Mesendoderm (in vitro differentiated cells): ENCODE results near the gene PRDM13.

Source experiments
- DNase-seq: peaks from one replicate; pipeline ENCODE4 v3.0.0; 2013
- H2AK5ac ChIP-seq: 2 replicates; pipeline ENCODE4 v1.6.1; 2013; ENCODE audit warnings: low read length, inconsistent platforms
- H2BK120ac ChIP-seq: 2 replicates; pipeline ENCODE4 v1.6.1; 2013; ENCODE audit warnings: low read depth, mild to moderate bottlenecking, low read length, moderate library complexity, mixed read lengths
- H2BK15ac ChIP-seq: replicated peaks from 2 replicates; pipeline ENCODE4 v1.6.1; 2013; ENCODE audit warnings: low read depth, mild to moderate bottlenecking, moderate library complexity
- H2BK5ac ChIP-seq: 2 replicates; pipeline ENCODE4 v1.6.1; 2013; ENCODE audit warnings: low read length, inconsistent platforms
- H3K18ac ChIP-seq: 2 replicates; pipeline ENCODE4 v1.6.1; 2013; ENCODE audit warnings: mild to moderate bottlenecking, low read length, mixed read lengths
- H3K23ac ChIP-seq: one replicate; pipeline ENCODE4 v1.6.1; 2013; ENCODE audit warnings: low read length
- H3K27ac ChIP-seq: 2 replicates; pipeline ENCODE4 v1.5.1; 2013; ENCODE audit warnings: low read depth, mild to moderate bottlenecking, inconsistent platforms, low read length, moderate library complexity
- H3K27me3 ChIP-seq: 2 replicates; pipeline ENCODE4 v1.6.1; 2013; ENCODE audit warnings: low read length, control low read depth, mild to moderate bottlenecking, inconsistent platforms; ENCODE audit not compliant: insufficient read depth, poor library complexity
- H3K36me3 ChIP-seq: 2 replicates; pipeline ENCODE4 v1.6.1; 2013; ENCODE audit warnings: low read length, inconsistent platforms; ENCODE audit not compliant: control insufficient read depth, insufficient read depth
- H3K4ac ChIP-seq: one replicate; pipeline ENCODE4 v1.6.1; 2013; ENCODE audit warnings: low read depth, mild to moderate bottlenecking, low read length, moderate library complexity
- H3K4me1 ChIP-seq: 2 replicates; pipeline ENCODE4 v1.6.1; 2013; ENCODE audit warnings: low read depth, low read length, inconsistent platforms; ENCODE audit not compliant: control insufficient read depth
- H3K4me2 ChIP-seq: 2 replicates; pipeline ENCODE4 v1.6.1; 2013; ENCODE audit warnings: low read length
- H3K4me3 ChIP-seq: 2 replicates; pipeline ENCODE4 v1.5.1; 2013; ENCODE audit warnings: mild to moderate bottlenecking, low read length
- H3K56ac ChIP-seq: one replicate; pipeline ENCODE4 v1.6.1; 2013; ENCODE audit warnings: low read length
- H3K79me1 ChIP-seq: 2 replicates; pipeline ENCODE4 v1.6.1; 2013; ENCODE audit warnings: low read length, inconsistent platforms
- H3K79me2 ChIP-seq: 2 replicates; pipeline ENCODE4 v1.6.1; 2013; ENCODE audit warnings: mild to moderate bottlenecking, low read length; ENCODE audit not compliant: control insufficient read depth, insufficient read depth
- H3K9ac ChIP-seq: 2 replicates; pipeline ENCODE4 v1.6.1; 2013; ENCODE audit warnings: low read length, inconsistent platforms
- H4K5ac ChIP-seq: one replicate; pipeline ENCODE4 v1.6.1; 2013; ENCODE audit warnings: low read length
- H4K8ac ChIP-seq: one replicate; pipeline ENCODE4 v1.6.1; 2013; ENCODE audit warnings: low read depth, mild to moderate bottlenecking, control low read depth, low read length, moderate library complexity
- WGBS: extraction: QIAGEN DNeasy Blood & Tissue Kit; methylation state at CpG from one replicate; pipeline ENCODE4 v1.1.7; 2013; ENCODE audit warnings: low lambda C conversion rate, missing lambda C conversion rate; ENCODE audit not compliant: insufficient coverage; ENCODE audit errors: extremely low coverage; 5-methylcytosine and 5-hydroxymethylcytosine counted together

PRDM13 gene

GRCh38 chr6:99605911-99606655 is 550 bp upstream of the PRDM13 start:
- Histone ChIP-seq H2BK120ac (no peak overlapping the region), H3K23ac (no peak overlapping the region)
- no CpG with 5 or more reads among the region's 16 CpGs for WGBS

DNA sequence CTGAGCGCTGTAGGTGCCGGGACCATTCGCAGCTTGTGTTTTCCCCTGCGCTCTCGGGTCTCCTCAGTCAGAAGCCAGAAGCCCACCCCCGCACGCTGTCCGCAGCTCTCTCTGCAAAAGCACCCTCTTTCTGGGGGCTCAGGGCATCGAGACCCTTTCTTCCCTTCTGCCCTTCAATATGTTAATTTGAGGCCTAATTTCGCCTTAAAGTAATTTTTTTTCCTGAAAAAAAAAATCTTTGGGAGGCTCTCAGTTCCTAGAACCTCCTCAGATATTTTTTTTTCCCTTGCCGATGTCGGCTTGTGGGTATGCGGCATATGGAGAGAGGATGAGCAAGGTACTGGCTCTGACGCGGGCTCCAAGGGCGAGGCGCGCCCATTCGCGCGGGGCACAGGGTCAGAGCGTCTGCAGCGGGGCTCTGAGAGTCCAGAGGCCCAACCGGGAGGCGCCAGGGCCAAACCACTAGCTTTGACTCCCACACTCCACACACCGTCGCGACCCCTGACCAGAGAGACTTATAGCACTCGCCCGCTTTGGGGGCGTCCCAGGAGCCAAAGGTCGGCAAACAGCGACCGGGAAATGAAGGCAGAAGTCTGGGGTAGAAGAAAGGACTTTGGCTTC is 893 bp downstream of the PRDM13 start:
- Histone ChIP-seq H3K23ac (no peak overlapping the region), H3K79me2 (no peaks in the 10 kb centered on the region), H3K18ac (no peak overlapping the region), H3K27me3 (peaks cover 77% of the 10 kb centered on the region), H4K8ac (no peak overlapping the region), H3K4me3 (no peak overlapping the region), H3K4me2 (no peak overlapping the region), H4K5ac (no peak overlapping the region), H2AK5ac (no peak overlapping the region), H3K4me1 (no peaks in the 10 kb centered on the region), H3K56ac (no peak overlapping the region), H3K79me1 (no peaks in the 10 kb centered on the region), H2BK5ac (no peak overlapping the region), H3K27ac (no peak overlapping the region), H3K36me3 (no peaks in the 10 kb centered on the region), H3K9ac (no peak overlapping the region), H3K4ac (no peak overlapping the region), H2BK120ac (no peak overlapping the region), H2BK15ac (no peak overlapping the region)
- no peak for DNase-seq
- WGBS: no CpG with 5 or more reads among the region's 34 CpGs

More at GRCh38 chr6:99605911-99606655, 550 bp upstream of the PRDM13 start:
- Histone ChIP-seq H3K79me2 (no peaks in the 10 kb centered on the region), H3K27ac (no peak overlapping the region), H3K4me1 (no peaks in the 10 kb centered on the region), H3K27me3 (peaks cover 85% of the 10 kb centered on the region), H3K56ac (no peak overlapping the region), H3K36me3 (no peaks in the 10 kb centered on the region), H3K9ac (no peak overlapping the region), H3K4me2 (no peak overlapping the region), H3K4me3 (no peak overlapping the region), H3K79me1 (no peaks in the 10 kb centered on the region), H4K8ac (no peak overlapping the region), H3K18ac (no peak overlapping the region), H4K5ac (no peak overlapping the region), H2BK15ac (no peak overlapping the region), H2AK5ac (no peak overlapping the region), H2BK5ac (no peak overlapping the region), H3K4ac (no peak overlapping the region)
- DNase-seq: no peak

- Histone ChIP-seq H2BK5ac (no peak overlapping the region), H2AK5ac (no peak overlapping the region), H3K27ac (no peak overlapping the region), H3K4me3 (no peak overlapping the region), H3K79me1 (no peaks in the 10 kb centered on the region), H4K5ac (no peak overlapping the region), H2BK15ac (no peak overlapping the region), H2BK120ac (no peak overlapping the region), H3K9ac (no peak overlapping the region), H3K4me2 (no peak overlapping the region), H3K79me2 (no peaks in the 10 kb centered on the region), H3K23ac (no peak overlapping the region), H3K4ac (no peak overlapping the region), H3K18ac (no peak overlapping the region), H3K27me3 (peaks cover 77% of the 10 kb centered on the region), H3K4me1 (no peaks in the 10 kb centered on the region), H4K8ac (no peak overlapping the region), H3K56ac (no peak overlapping the region), H3K36me3 (no peaks in the 10 kb centered on the region)
- WGBS: no CpG with 5 or more reads among the region's 29 CpGs
- no peak for DNase-seq
These were observed 1.6 kb downstream of the PRDM13 start for GRCh38 chr6:99608059-99608885.

DNA sequence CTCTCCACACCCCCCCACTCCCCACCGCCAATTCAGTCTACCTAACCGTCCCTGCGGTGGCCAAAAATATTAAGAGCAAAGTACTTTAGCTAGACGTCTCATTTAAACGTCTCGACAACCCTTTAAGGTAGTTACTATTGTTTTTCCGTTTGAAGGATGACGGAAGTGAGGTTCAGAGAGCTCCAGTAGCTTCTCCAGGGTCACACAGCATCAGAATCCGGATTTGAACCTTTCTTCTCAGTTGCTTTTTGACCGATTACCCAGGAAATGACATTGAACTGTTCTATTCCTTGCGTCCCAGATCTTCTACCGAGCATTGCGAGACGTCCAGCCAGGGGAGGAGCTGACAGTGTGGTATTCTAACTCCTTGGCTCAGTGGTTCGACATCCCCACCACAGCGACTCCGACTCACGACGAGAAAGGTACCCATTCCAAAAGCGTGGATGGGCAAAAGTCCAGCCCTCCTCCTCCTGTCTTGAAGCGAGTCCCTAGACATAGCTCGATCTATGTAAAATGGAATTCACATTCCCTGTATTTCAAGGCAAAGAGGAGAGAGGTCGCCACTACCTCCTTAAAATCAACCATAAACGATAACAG is 2.4 kb downstream of the PRDM13 start:
- Histone ChIP-seq H3K9ac (no peak overlapping the region), H3K4ac (no peak overlapping the region), H2AK5ac (no peak overlapping the region), H4K8ac (no peak overlapping the region), H2BK5ac (no peak overlapping the region), H2BK120ac (no peak overlapping the region), H3K23ac (no peak overlapping the region), H3K4me3 (no peak overlapping the region), H2BK15ac (no peak overlapping the region), H3K27ac (no peak overlapping the region), H3K56ac (no peak overlapping the region), H3K27me3 (peaks cover 70% of the 10 kb centered on the region), H3K4me2 (no peak overlapping the region), H3K79me2 (no peaks in the 10 kb centered on the region), H3K4me1 (no peaks in the 10 kb centered on the region), H3K36me3 (no peaks in the 10 kb centered on the region), H3K18ac (no peak overlapping the region), H4K5ac (no peak overlapping the region), H3K79me1 (no peaks in the 10 kb centered on the region)
- no peak for DNase-seq
- WGBS: no CpG with 5 or more reads among the region's 24 CpGs

DNA sequence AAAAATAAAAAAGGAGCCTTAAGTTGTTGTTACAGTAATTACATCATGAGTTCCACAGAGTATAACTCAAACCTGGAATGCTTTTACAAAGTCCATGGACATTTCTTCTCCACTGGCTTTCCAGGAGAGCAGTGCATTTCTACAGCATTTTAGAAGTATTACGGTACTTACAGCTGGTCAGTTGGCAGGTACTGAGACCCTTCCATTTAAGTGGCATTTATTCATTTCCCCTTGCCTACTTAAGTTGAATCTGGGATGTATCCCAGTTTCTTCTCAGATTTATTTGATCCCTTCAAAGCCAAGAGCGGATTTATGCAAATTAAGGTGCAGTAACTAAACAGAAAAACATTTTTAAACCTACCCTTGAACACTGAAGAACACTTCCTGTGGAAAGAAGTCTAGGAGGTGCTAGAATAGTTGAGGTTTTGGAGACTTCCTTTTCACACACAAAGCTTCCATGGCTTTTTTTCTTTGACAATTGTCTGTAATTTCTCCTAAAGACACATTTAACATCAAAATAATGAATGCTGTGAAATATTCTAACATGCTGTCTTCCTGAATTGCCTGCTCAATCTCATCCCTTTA is 3.4 kb downstream of the PRDM13 start:
- DNase-seq: no peak
- H3K56ac ChIP-seq: no peak overlapping the region
- H3K79me1 ChIP-seq: no peaks in the 10 kb centered on the region
- H3K36me3 ChIP-seq: no peaks in the 10 kb centered on the region
- no peak overlapping the region for H3K4me2 ChIP-seq
- no peak overlapping the region for H2BK5ac ChIP-seq
- no peak overlapping the region for H3K4me3 ChIP-seq
- no peak overlapping the region for H3K23ac ChIP-seq
- H2BK120ac ChIP-seq: no peak overlapping the region
- H4K8ac ChIP-seq: no peak overlapping the region
- H4K5ac ChIP-seq: no peak overlapping the region
- H2AK5ac ChIP-seq: no peak overlapping the region
- peaks cover 70% of the 10 kb centered on the region for H3K27me3 ChIP-seq
- no peak overlapping the region for H3K4ac ChIP-seq
- H3K9ac ChIP-seq: no peak overlapping the region
- no peaks in the 10 kb centered on the region for H3K4me1 ChIP-seq
- no peak overlapping the region for H3K27ac ChIP-seq
- H3K79me2 ChIP-seq: no peaks in the 10 kb centered on the region
- no peak overlapping the region for H3K18ac ChIP-seq
- no CpG with 5 or more reads among the region's 2 CpGs for WGBS
- H2BK15ac ChIP-seq: no peak overlapping the region
